ENCODE results near the gene COX4I2.

The COX4I2 gene

GRCh38 chr20:31673435-31673834 is 35.7 kb downstream of the COX4I2 start:
- Histone ChIP-seq H3K36me3 (ENCODE audit: low read depth) (peaks cover 100% of the 10 kb centered on the region), H3K27ac (ENCODE audit: poor library complexity, severe bottlenecking) (peak overlapping the region; percentile 66), H3K4me3 (ENCODE audit: severe bottlenecking) (no peak overlapping the region), H3K9me3 (ENCODE audit: severe bottlenecking) (no peaks in the 10 kb centered on the region), H3K4me1 (ENCODE audit: insufficient read depth, poor library complexity, severe bottlenecking) (peaks cover 36% of the 10 kb centered on the region), H3K27me3 (ENCODE audit: insufficient read depth, poor library complexity, severe bottlenecking) (no peaks in the 10 kb centered on the region)
- TF ChIP-seq, protein P1, sequence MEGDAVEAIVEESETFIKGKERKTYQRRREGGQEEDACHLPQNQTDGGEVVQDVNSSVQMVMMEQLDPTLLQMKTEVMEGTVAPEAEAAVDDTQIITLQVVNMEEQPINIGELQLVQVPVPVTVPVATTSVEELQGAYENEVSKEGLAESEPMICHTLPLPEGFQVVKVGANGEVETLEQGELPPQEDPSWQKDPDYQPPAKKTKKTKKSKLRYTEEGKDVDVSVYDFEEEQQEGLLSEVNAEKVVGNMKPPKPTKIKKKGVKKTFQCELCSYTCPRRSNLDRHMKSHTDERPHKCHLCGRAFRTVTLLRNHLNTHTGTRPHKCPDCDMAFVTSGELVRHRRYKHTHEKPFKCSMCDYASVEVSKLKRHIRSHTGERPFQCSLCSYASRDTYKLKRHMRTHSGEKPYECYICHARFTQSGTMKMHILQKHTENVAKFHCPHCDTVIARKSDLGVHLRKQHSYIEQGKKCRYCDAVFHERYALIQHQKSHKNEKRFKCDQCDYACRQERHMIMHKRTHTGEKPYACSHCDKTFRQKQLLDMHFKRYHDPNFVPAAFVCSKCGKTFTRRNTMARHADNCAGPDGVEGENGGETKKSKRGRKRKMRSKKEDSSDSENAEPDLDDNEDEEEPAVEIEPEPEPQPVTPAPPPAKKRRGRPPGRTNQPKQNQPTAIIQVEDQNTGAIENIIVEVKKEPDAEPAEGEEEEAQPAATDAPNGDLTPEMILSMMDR (IDR thresholded peaks at IDR 0.05; ENCODE audit: poor library complexity, severe bottlenecking): no peak
- DNase-seq (ENCODE audit: low spot score): no peak
- ATAC-seq (ENCODE audit: low read depth): no peak

- peaks cover 100% of the 10 kb centered on the region for H3K36me3 ChIP-seq (ENCODE audit: low read depth)
- DNase-seq (ENCODE audit: low spot score): no peak
- H3K4me3 ChIP-seq (ENCODE audit: severe bottlenecking): no peak overlapping the region
- TF ChIP-seq, protein P1 (IDR thresholded peaks at IDR 0.05; ENCODE audit: poor library complexity, severe bottlenecking): no peak
- peaks cover 41% of the 10 kb centered on the region for H3K4me1 ChIP-seq (ENCODE audit: insufficient read depth, poor library complexity, severe bottlenecking)
- ATAC-seq (ENCODE audit: low read depth): no peak
- no peaks in the 10 kb centered on the region for H3K27me3 ChIP-seq (ENCODE audit: insufficient read depth, poor library complexity, severe bottlenecking)
- peak overlapping the region; percentile 66 for H3K27ac ChIP-seq (ENCODE audit: poor library complexity, severe bottlenecking)
- H3K9me3 ChIP-seq (ENCODE audit: severe bottlenecking): no peaks in the 10 kb centered on the region
Observed at GRCh38 chr20:31673943-31674463, 36.3 kb downstream of the COX4I2 start.

DNA sequence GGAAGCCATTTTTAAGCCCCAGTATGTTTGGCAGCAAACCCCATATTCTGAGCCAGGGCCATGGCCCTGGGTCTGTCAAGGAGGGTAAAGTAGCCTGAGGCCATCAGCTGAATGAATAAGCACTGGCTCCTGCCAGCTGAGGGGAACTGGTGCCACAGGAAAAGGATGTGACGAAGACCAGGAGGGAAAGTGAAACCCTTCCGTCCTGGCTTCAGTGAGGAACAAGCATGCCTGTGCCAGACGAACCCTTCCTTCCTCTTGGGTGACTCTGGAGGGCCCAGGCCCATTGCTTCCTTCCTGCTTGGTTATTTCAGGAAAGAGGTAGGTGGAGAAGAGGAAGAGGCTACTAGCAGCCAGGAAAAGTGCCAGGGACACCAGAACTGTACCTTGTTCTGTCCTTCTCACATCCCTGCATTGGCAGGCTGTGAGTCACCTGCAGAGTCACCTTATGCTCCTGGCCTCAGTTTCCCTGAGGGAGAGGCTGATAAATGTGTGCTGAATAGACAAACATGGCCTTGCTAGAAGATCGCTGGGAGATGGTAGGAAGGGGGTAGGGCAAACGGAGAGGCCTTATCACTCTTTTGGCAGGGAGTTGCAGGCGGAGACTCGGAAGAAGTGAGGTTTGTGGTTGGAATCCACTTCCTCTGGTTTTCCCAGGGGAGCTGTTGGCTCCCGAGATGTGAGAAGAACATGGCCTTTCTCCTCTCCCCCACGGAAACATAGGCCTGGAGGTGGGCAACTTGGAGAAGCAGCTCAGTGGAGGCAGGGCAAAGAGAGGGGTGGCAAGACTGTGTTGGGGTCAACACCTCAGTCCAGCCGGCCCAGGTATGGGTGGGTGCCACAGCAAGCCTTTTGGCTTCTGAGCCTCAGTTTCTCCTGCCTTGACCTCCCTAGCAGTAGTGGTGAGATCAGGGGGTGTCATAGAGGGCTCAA is 37.4 kb downstream of the COX4I2 start:
- H3K27me3 ChIP-seq (ENCODE audit: insufficient read depth, poor library complexity, severe bottlenecking): no peaks in the 10 kb centered on the region
- TF ChIP-seq, protein P1 (IDR thresholded peaks at IDR 0.05; ENCODE audit: poor library complexity, severe bottlenecking): no peak
- H3K36me3 ChIP-seq (ENCODE audit: low read depth): peaks cover 100% of the 10 kb centered on the region
- no peaks in the 10 kb centered on the region for H3K9me3 ChIP-seq (ENCODE audit: severe bottlenecking)
- H3K4me3 ChIP-seq (ENCODE audit: severe bottlenecking): no peak overlapping the region
- DNase-seq (ENCODE audit: low spot score) (peak; percentile 88), ATAC-seq (ENCODE audit: low read depth) (peak; percentile 41)
- peak overlapping the region; percentile 66 for H3K27ac ChIP-seq (ENCODE audit: poor library complexity, severe bottlenecking)
- H3K4me1 ChIP-seq (ENCODE audit: insufficient read depth, poor library complexity, severe bottlenecking): peaks cover 53% of the 10 kb centered on the region

GRCh38 chr20:31675828-31676608 is 38.3 kb downstream of the COX4I2 start:
- H3K4me1 ChIP-seq (ENCODE audit: insufficient read depth, poor library complexity, severe bottlenecking): peaks cover 61% of the 10 kb centered on the region
- ATAC-seq (ENCODE audit: low read depth) (peak; percentile 2; the same call in 1 of the 3 replicates), DNase-seq (ENCODE audit: low spot score) (no peak)
- H3K27me3 ChIP-seq (ENCODE audit: insufficient read depth, poor library complexity, severe bottlenecking): no peaks in the 10 kb centered on the region
- H3K27ac ChIP-seq (ENCODE audit: poor library complexity, severe bottlenecking): peak overlapping the region; percentile 66
- H3K36me3 ChIP-seq (ENCODE audit: low read depth): peaks cover 100% of the 10 kb centered on the region
- H3K9me3 ChIP-seq (ENCODE audit: severe bottlenecking): no peaks in the 10 kb centered on the region
- H3K4me3 ChIP-seq (ENCODE audit: severe bottlenecking): no peak overlapping the region
- TF ChIP-seq, protein P1 (IDR thresholded peaks at IDR 0.05; ENCODE audit: poor library complexity, severe bottlenecking): no peak

Data from RWPE2 (cell line).